H1 (cell line): Measurements from ENCODE around the gene SPTB. TPM values are rescaled to one million over a fixed set of nuclear protein-coding genes. Genes with fewer than 3 reads are reported as not detected.

ENCODE experiments used
- CTCF ChIA-PET: fragments of 300-600 bp; sonication (Branson Sonifier 250); formaldehyde crosslinking; loops from one replicate; lab custom pipeline; 2021; ENCODE audit not compliant: partially characterized antibody; lab: Charles Lee
- POLR2A ChIA-PET: fragments of 300-600 bp; sonication (Branson Sonifier 250); formaldehyde crosslinking; loops from one replicate; lab custom pipeline; 2021; ENCODE audit warnings: inconsistent platforms; ENCODE audit not compliant: partially characterized antibody; lab: Charles Lee
- DNase-seq, 2 experiments: peaks; one replicate each; pipeline versions ENCODE4 v3.0.0 to v3.0.0-alpha.2; 2010 to 2022; ENCODE audit warnings: low spot score in 2 of 2, low read depth in 1 of 2, mixed read lengths in 1 of 2
- FAIRE-seq: peaks from 2 replicates; lab custom pipeline; 2011; peaks lifted over from hg19 to GRCh38; lab: Jason Lieb, UNC
- H2AFZ ChIP-seq: 2 replicates; pipeline ENCODE4 v1.8.1; 2012; ENCODE audit warnings: low read length, inconsistent platforms
- H2AK5ac ChIP-seq: 2 replicates; pipeline ENCODE4 v1.6.1; 2013; ENCODE audit warnings: low read depth, low read length
- H2BK120ac ChIP-seq: replicated peaks from 2 replicates; pipeline ENCODE3; 2013; ENCODE audit warnings: low read depth, low read length, inconsistent platforms
- H2BK12ac ChIP-seq: 2 replicates; pipeline ENCODE4 v1.6.1; 2013; ENCODE audit warnings: low read depth, low read length
- H2BK15ac ChIP-seq: 2 replicates; pipeline ENCODE4 v1.6.1; 2013; ENCODE audit warnings: low read length
- H2BK20ac ChIP-seq: 2 replicates; pipeline ENCODE4 v1.6.1; 2013; ENCODE audit warnings: low read length
- H2BK5ac ChIP-seq: 2 replicates; pipeline ENCODE4 v1.6.1; 2013; ENCODE audit warnings: low read depth, low read length
- H3K14ac ChIP-seq: 2 replicates; pipeline ENCODE4 v1.6.1; 2013; ENCODE audit warnings: inconsistent platforms; ENCODE audit not compliant: insufficient read length
- H3K18ac ChIP-seq: 2 replicates; pipeline ENCODE4 v1.6.1; 2013; ENCODE audit warnings: low read length; ENCODE audit errors: extremely low read depth
- H3K23ac ChIP-seq: 2 replicates; pipeline ENCODE4 v1.6.1; 2013; ENCODE audit warnings: inconsistent platforms; ENCODE audit not compliant: insufficient read length
- H3K23me2 ChIP-seq: 2 replicates; pipeline ENCODE4 v1.6.1; 2013; ENCODE audit warnings: low read depth, low read length
- H3K27ac ChIP-seq: 2 replicates; pipeline ENCODE4 v1.6.1; 2011; ENCODE audit warnings: low read depth, low read length, inconsistent platforms
- H3K27me3 ChIP-seq, 4 experiments: replicated peaks in 1 of 4; 1 replicate in 1 of 4; 2 replicates in 3 of 4; pipeline versions ENCODE4 v1.6.1 to v1.8.1; 2011 to 2013; ENCODE audit warnings: low read length in 3 of 4, mild to moderate bottlenecking in 3 of 4, inconsistent platforms in 2 of 4, mixed read lengths in 2 of 4, moderate library complexity in 1 of 4; ENCODE audit not compliant: control insufficient read depth in 3 of 4, insufficient read depth in 3 of 4; ENCODE audit errors: extremely low read depth in 1 of 4
- H3K36me3 ChIP-seq, 4 experiments: 2 replicates each; pipeline versions ENCODE4 v1.6.1 to v1.8.1; 2011 to 2013; ENCODE audit warnings: mild to moderate bottlenecking in 4 of 4, low read length in 3 of 4, moderate library complexity in 2 of 4, control low read depth in 1 of 4, inconsistent platforms in 1 of 4; ENCODE audit not compliant: insufficient read depth in 4 of 4, control insufficient read depth in 2 of 4
- H3K4ac ChIP-seq: replicated peaks from 2 replicates; pipeline ENCODE3; 2013; ENCODE audit warnings: low read length, low read depth, mixed read lengths, inconsistent platforms; ENCODE audit not compliant: insufficient read length
- H3K4me1 ChIP-seq, 4 experiments: replicated peaks in 1 of 4; 1 replicate in 1 of 4; 2 replicates in 3 of 4; pipeline versions ENCODE4 v1.6.1 to v1.8.1; 2011 to 2013; ENCODE audit warnings: low read length in 3 of 4, inconsistent platforms in 2 of 4, mixed read lengths in 1 of 4; ENCODE audit not compliant: insufficient read depth in 4 of 4, control insufficient read depth in 3 of 4
- H3K4me2 ChIP-seq, 2 experiments: 2 replicates each; pipeline versions ENCODE4 v1.6.1 to v1.8.1; 2011 to 2013; ENCODE audit warnings: low read depth in 2 of 2, low read length in 2 of 2, control low read depth in 1 of 2, inconsistent platforms in 1 of 2, mild to moderate bottlenecking in 1 of 2; ENCODE audit not compliant: insufficient read depth in 1 of 2
- H3K4me3 ChIP-seq, 4 experiments: fragments of 200-600, 300-600 bp in 1 of 4; sonication (generic), shearing (Covaris generic), sonication (Bioruptor Twin) in 1 of 4; 2 replicates each; pipeline versions ENCODE4 v1.5.1 to v1.8.1; 2011 to 2016; ENCODE audit warnings: low read length in 4 of 4, low read depth in 3 of 4, control low read depth in 2 of 4, inconsistent platforms in 2 of 4, mild to moderate bottlenecking in 2 of 4, mixed read lengths in 1 of 4, moderate library complexity in 1 of 4; ENCODE audit not compliant: insufficient read depth in 2 of 4; ENCODE audit errors: extremely low read depth in 1 of 4
- H3K56ac ChIP-seq: replicated peaks from 2 replicates; pipeline ENCODE3; 2013; ENCODE audit warnings: low read depth, mild to moderate bottlenecking, mixed read lengths, low read length, inconsistent platforms; ENCODE audit not compliant: insufficient read length
- H3K79me1 ChIP-seq: 2 replicates; pipeline ENCODE4 v1.6.1; 2013; ENCODE audit warnings: low read depth, low read length, control low read depth
- H3K79me2 ChIP-seq, 2 experiments: 2 replicates each; pipeline versions ENCODE4 v1.6.1 to v1.8.1; 2012 to 2013; ENCODE audit warnings: low read length in 2 of 2, mild to moderate bottlenecking in 2 of 2, inconsistent platforms in 1 of 2; ENCODE audit not compliant: insufficient read depth in 2 of 2, control insufficient read depth in 1 of 2
- H3K9ac ChIP-seq, 4 experiments: replicated peaks in 1 of 4; 1 replicate in 1 of 4; 2 replicates in 3 of 4; pipeline versions ENCODE4 v1.6.1 to v1.8.1; 2011 to 2013; ENCODE audit warnings: low read depth in 3 of 4, low read length in 3 of 4, control low read depth in 2 of 4, mild to moderate bottlenecking in 2 of 4, moderate library complexity in 2 of 4, inconsistent platforms in 1 of 4; ENCODE audit errors: extremely low read depth in 1 of 4
- H3K9me3 ChIP-seq, 2 experiments: 2 replicates each; pipeline versions ENCODE4 v1.6.1 to v1.8.1; 2012 to 2013; ENCODE audit warnings: mild to moderate bottlenecking in 2 of 2, moderate library complexity in 2 of 2, control low read depth in 1 of 2, inconsistent platforms in 1 of 2, low read depth in 1 of 2, low read length in 1 of 2, mixed read lengths in 1 of 2; ENCODE audit not compliant: insufficient read depth in 2 of 2
- H4K20me1 ChIP-seq, 2 experiments: replicated peaks in 1 of 2; 2 replicates each; pipeline versions ENCODE3 to v1.8.1; 2011 to 2013; ENCODE audit warnings: inconsistent platforms in 2 of 2, low read length in 2 of 2, mild to moderate bottlenecking in 1 of 2; ENCODE audit not compliant: insufficient read depth in 2 of 2, control insufficient read depth in 1 of 2
- H4K5ac ChIP-seq: 2 replicates; pipeline ENCODE4 v1.6.1; 2013; ENCODE audit warnings: low read length, low read depth, mixed read lengths, inconsistent platforms; ENCODE audit not compliant: insufficient read length
- H4K8ac ChIP-seq: 2 replicates; pipeline ENCODE4 v1.8.0; 2013; ENCODE audit warnings: mild to moderate bottlenecking, moderate library complexity, low read length, inconsistent platforms; ENCODE audit not compliant: insufficient read depth; ENCODE audit errors: extremely low read depth
- H4K91ac ChIP-seq: replicated peaks from 2 replicates; pipeline ENCODE3; 2013; ENCODE audit warnings: low read length, mixed read lengths, inconsistent platforms; ENCODE audit not compliant: insufficient read length
- CREB1 ChIP-seq: IDR thresholded peaks from 2 replicates; pipeline ENCODE4 v1.6.1; 2012; ENCODE audit warnings: inconsistent platforms
- FOSL1 ChIP-seq: IDR thresholded peaks from 2 replicates; pipeline ENCODE4 v1.6.1; 2011; ENCODE audit warnings: mild to moderate bottlenecking, low read depth, low read length, moderate library complexity; ENCODE audit not compliant: insufficient read depth
- HDAC2 ChIP-seq, 2 experiments: fragments of 300-600 bp in 1 of 2; sonication (generic) in 1 of 2; IDR thresholded peaks; 2 replicates each; pipeline ENCODE4 v1.6.1; 2011 to 2012; ENCODE audit warnings: low read depth in 2 of 2, low read length in 2 of 2, mild to moderate bottlenecking in 2 of 2, moderate library complexity in 2 of 2, borderline replicate concordance in 1 of 2, inconsistent platforms in 1 of 2
- JUN ChIP-seq: IDR thresholded peaks from 2 replicates; pipeline ENCODE4 v1.6.1; 2011; ENCODE audit warnings: low read depth, mild to moderate bottlenecking, improper control_type of control experiment, low read length
- SIRT6 ChIP-seq: IDR thresholded peaks from one replicate; pipeline ENCODE4 v1.7.1; 2012; ENCODE audit warnings: low read length, inconsistent platforms
- SRF ChIP-seq: IDR thresholded peaks from 2 replicates; pipeline ENCODE4 v1.6.1; 2011; ENCODE audit warnings: mild to moderate bottlenecking, low read depth, low read length, moderate library complexity
- TBP ChIP-seq: IDR thresholded peaks from 2 replicates; pipeline ENCODE4 v1.6.1; 2011; ENCODE audit warnings: low read depth, low read length, improper control_type of control experiment
- WGBS, 2 experiments: shearing (Covaris generic) in 1 of 2; methylation state at CpG; one replicate each; pipeline versions ENCODE4 v1.1.6 to v1.1.7; 2013 to 2015; ENCODE audit warnings: low lambda C conversion rate in 2 of 2, mixed read lengths in 2 of 2, inconsistent platforms in 1 of 2, low coverage in 1 of 2, missing lambda C conversion rate in 1 of 2; ENCODE audit not compliant: insufficient replicate concordance in 2 of 2, insufficient coverage in 1 of 2, insufficient read length in 1 of 2; ENCODE audit errors: extremely low coverage in 1 of 2, missing lambda C conversion rate in 1 of 2; 5-methylcytosine and 5-hydroxymethylcytosine counted together
- polyA plus RNA-seq, 7 experiments: library from polyadenylated mRNA; depleted of rRNA in 3 of 7; stranded (reverse) in 5 of 7; unstranded in 2 of 7; fragments of >200 nt in 5 of 7; fragments of 200-250 nt in 2 of 7; gene quantifications; 1 replicate in 5 of 7; 2 replicates in 1 of 7; 4 replicates in 1 of 7; pipeline versions ENCODE4 v1.2.1 to v1.2.3, GENCODE V29; 2011 to 2013; ENCODE audit warnings: missing spikeins in 2 of 7, mixed read lengths in 2 of 7
- total RNA-seq: library from RNA; stranded (reverse); fragmentation: NEBNext Ultra II Directional; extraction: Animal tissue kit (Norgen Biotek cat#: 25700); gene quantifications from 2 replicates; pipeline ENCODE4 v1.2.1, GENCODE V29; 2021

SPTB gene
- total and polyA plus RNA-seq, 2 of the 8 experiments (the other 6 are each of a cell fraction or from before 2014, with no cell fraction given) = 0.30 to 2.4 TPM

DNA sequence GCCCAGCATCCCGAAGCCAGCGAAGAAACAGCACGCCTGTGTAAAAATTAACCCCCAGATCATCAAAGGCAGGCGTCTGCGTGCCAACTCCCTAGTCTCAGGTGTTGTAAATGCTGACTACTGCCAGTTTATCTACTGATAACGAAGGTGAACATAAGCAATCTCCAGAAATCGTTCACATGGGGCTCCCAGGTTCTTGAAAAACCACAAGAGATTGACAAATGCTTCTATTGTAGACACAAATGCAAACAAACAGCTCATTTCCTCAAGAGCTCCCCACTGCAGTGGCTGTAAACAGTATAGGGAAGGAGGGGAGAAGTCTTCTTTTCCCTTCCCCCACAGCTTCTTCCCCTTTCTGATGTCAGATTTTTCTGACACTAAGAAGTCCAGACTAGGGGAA, 180.8 kb downstream of the SPTB start:
- ChIA-PET CTCF (interaction anchor here (0.6 to 4.7 kb wide), 18 partner anchors 6 to 212 kb away, joined by 3 to 24 read pairs (median 5); partner anchors contain the start of gene PLEKHG3), POLR2A (interaction anchor here (1.0 to 2.5 kb wide), 5 partner anchors 8 to 194 kb away, joined by 3 to 9 read pairs (median 5); partner anchors contain the start of gene ZBTB1)
- Histone ChIP-seq H3K4ac (no peak overlapping the region), H3K9me3 (no peaks in the 10 kb centered on the region), H2BK12ac (no peak overlapping the region), H4K91ac (no peak overlapping the region), H2BK15ac (no peak overlapping the region), H2BK20ac (no peak overlapping the region), H3K23ac (no peak overlapping the region), H3K4me3 (no peak overlapping the region), H3K4me2 (peak overlapping the region in 1 of 2 experiments; percentile 36; a peak in 2 of 4 replicates), H3K14ac (no peak overlapping the region), H3K9ac (no peak overlapping the region), H3K79me1 (no peaks in the 10 kb centered on the region), H3K18ac (no peak overlapping the region), H4K8ac (no peak overlapping the region), H3K27me3 (no peaks in the 10 kb centered on the region), H3K23me2 (peaks cover 12% of the 10 kb centered on the region), H3K4me1 (peaks cover 5 to 34% (median 24%) of the 10 kb centered on the region in 4 experiments; a peak in 6 of 7 replicates), H3K27ac (no peak overlapping the region), H3K79me2 (no peaks in the 10 kb centered on the region), H2BK120ac (no peak overlapping the region), H4K5ac (no peak overlapping the region), H2BK5ac (0 out of 2 replicates have a peak overlapping the region, but pooled peaks have one; percentile 2), H3K36me3 (no peaks in the 10 kb centered on the region), H3K56ac (no peak overlapping the region), H2AK5ac (no peak overlapping the region), H4K20me1 (no peaks in the 10 kb centered on the region), H2AFZ (no peak overlapping the region)
- FAIRE-seq = no peak
- TF ChIP-seq SRF (no peak), FOSL1 (no peak), HDAC2 (IDR thresholded peaks at IDR 0.05; ENCODE audit: borderline replicate concordance in 1 of 2, low read depth in 2 of 2, low read length in 2 of 2) (no peak), SIRT6 (no peak), TBP (no peak), CREB1 (no peak), JUN (no peak)
- DNase-seq = no peak
- 68% methylated on average over 7 of the region's 7 CpGs; no CpG with 5 or more reads in 1 of the 2 experiments for WGBS, 2 experiments
